GF-D8 (cell line): ENCODE measurements around the gene CFAP126.
A peak's percentile ranks its signal among the peaks of the same experiment; 100 is the strongest.
"Not testable (repeated sequence)": the region's sequence is repeated elsewhere in the genome, so short reads cannot be mapped to it uniquely, and the experiment has no call there.

Experiments used
- DNase-seq: peaks from one replicate; lab custom pipeline; 2025; lab: John Stamatoyannopoulos, UW

CFAP126 gene

DNA sequence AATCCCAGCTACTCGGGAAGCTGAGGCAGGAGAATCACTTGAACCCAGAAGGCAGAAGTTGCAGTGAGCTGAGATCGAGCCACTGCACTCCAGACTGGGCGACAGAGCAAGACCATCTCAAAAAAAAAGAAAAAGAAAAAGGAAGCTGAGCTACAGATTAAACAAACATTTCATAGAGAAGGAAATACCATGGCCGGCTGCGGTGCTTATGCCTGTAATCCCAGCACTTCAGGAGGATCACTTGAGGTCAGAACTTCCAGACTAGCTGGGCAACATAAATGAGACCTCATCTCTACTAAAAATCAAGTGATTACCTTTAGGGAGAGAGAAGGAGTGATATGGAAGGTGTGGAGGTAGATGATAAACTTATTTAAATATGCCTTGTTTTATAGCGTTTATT, 14.0 kb upstream of the CFAP126 start:
- DNase-seq: peak; percentile 9

DNA sequence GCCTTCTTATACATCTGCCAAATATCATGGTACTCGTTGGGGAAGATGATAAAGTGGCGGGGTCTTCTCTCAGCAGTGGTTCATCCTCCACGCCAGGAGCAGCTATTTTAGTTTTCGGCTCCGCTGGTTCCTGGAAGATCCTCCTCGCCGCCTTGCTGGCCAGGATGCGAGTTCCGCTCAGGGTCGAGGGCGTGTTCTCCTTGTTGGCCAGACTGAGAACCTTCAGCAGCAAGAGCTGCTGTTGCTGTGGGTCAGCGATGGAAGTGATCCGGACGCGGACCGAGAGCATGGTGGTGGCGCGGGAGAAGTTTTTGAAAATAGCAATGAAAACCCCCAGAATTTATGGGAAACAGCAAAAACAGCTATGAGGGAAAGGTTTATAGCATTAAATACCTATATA, 11.4 kb upstream of the CFAP126 start:
- no peak for DNase-seq

DNA sequence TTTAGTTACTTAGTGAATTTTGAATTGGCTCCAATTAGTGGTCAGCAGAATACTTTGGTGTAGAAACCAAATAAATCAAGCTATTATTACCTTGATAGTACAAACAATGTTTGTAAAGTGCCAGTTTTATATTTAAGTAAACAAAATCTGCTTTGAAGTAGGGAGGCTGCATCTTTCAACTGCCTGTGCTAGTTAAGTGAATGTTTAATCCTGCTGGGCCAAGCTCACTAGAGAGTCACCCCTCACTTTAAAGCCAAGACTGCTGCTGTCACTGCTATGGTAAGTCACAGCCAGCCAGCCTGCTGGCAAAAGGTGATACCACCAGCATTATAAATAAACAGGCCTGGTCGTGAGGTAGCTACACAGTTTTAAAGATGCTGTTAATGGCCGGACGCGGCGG, 10.3 kb upstream of the CFAP126 start:
- DNase-seq: no peak

DNA sequence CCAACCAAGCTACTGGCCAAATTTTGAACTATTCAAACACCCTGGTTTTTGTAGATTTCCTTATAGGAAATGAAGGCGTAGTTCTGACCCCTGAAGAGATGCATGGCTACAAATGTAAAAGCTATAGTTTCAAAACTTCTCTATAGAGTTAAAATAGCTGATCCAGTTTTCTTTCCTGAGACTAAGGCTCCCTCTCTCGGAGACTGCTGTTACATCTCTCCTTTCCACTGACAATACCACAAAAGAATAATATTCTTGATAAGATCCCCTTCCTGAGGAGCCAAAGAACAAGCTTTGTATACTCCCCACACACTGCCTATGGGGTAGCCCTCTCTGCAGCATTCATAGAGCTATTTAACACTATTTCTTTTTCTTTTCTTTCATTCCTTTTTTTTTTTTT, 6.7 kb upstream of the CFAP126 start:
- DNase-seq: peak; percentile 16

DNA sequence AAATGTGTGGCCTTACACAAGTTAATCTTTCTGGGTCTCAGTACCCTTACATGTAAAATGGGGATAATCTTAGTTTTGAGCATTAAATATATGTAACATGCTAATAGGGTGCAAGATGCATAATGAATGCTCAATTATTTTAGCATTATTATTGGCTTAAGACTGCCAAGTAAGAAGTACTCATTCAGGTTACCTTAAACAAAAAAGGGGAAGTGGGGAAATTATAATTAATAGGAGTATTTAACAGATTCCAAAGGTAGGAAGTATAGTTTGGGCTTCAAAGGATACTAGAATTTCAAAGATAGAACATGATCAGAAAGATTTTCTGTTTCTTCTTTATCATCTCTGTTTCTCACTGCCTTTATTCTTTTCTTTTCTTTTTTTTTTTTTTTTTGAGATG, 5.8 kb upstream of the CFAP126 start:
- DNase-seq: no peak

DNA sequence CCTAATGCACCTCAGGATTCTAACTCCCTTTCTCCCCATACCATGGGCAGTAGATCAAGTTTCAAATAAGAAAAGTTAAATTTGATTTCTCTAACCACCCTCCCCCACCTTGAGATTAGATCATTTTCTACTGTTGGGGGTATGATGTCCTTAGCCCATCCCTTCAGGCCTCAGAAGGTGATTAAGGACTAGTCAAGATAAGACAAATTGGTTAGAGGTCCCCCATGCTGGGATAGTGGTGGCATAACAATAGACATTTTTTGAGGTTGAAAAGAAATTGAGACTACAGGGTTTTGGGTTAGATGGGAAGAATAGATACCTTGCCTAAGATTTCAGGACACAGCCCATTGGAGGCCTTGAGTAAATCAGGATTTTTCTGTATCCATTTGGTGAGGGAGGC, 2.5 kb downstream of the CFAP126 start:
- DNase-seq: no peak

DNA sequence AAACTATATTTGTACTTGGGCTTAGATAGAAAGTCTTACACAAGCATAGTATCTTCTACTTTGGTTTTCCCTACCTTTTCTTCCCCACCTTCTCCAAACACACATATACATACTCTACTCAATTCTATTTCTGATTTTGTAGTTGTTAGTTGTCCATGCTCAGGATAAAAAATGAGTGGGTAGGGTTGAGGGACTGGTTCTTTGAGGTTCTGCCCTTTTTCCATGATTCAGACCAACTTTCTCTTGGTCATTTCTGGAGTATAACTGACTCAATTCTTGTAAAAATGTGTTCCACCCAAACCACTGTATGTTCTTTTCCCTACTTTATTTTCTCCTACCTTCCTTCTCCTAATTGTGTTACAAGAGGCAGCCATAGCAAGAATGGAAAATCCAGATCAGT, 3.3 kb downstream of the CFAP126 start:
- no peak for DNase-seq

DNA sequence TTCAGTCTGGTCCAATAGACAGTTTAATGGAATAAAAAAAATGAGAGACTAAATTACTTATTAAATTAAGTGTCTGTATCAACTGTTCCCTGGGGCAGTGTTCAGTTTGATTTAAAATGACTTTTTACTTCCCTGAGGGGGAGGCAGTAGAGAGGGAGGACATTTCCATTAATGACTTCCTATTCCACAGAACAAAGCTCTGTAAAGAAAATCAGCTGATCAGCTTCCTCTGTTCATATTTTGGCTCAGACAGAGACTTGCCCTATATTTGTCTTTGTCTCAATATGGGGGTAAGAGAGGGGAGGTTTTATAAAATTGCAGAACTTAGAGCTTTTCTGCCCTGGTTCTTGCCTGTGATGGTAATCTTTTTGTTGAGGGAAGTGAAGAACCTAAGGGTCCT, 8.4 kb downstream of the CFAP126 start:
- DNase-seq: no peak

DNA sequence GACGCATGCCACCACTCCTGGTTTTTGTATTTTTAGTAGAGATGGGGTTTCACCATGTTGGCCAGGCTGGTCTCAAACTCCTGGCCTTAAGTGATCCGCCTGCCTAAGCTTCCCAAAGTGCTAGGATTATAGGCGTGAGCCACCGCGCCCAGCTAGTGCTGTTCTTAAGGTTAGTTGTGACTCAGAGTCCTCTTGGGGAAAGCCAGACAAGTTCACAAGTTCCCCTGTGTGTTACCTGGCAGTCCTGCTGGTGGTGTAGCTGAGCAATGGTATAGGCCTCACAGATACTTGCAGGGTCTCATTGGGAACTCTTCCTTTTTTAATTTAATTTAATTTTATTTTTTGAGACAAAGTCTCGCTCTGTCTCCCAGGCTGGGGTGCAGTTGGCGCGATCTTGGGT, 10.6 kb downstream of the CFAP126 start:
- DNase-seq: no peak

DNA sequence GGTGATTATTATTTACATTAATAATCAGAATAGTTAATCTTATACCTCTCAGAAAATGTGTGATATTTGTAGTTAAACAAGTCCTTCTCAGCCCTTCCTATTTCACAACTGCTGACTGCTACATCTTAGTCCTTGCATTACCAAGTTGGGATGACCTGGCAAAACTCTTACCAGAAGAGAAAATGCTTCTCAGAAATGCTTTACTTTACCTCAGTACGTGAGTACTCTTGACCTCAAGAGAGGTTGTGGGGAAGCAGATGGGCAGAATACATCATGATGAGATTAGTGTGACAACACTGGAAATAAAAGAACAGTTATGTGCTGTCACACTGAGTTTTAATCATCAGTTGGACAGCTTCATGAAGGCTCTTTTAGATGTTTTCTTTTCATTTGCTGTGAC, 16.2 kb downstream of the CFAP126 start:
- peak; percentile 60 for DNase-seq

DNA sequence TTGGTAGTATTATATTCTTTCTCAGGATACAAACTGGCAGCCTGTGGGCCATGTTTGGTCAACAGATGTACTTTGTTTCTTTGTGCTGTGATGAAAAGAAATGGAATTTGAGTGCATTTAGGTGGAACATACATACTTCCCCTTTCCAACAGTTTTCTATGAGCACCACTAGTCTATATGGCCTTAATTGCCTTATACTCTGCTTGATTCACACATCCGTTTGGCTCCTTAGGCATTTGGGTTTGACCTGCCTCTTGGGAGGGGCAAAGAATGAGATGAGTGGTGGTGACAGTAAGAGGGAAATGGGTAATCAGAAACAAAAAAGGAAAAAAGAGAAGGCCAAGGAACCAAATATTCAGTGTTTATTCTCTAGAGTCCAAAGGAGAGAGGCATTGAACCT, 17.0 kb downstream of the CFAP126 start:
- peak; percentile 64 for DNase-seq

DNA sequence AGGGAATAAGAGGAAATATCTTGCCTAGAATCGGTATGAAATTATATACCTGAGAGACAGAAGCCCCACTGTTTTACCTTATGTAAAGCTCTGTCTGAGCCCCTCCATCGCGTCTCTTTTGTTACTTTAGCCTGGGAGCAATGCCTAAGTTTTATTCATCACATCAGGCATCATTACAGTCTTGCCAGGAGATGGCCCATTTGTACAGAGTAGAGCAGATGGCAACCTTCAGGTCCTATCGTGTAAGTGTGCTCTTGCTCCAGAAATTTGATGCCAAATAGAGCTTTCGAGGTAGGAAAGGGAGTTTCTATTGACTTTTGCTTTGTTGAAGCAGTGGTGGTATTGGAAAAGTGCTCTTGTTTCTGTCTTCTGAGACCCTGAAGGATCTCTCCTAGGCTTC, 24.9 kb downstream of the CFAP126 start:
- no peak for DNase-seq

DNA sequence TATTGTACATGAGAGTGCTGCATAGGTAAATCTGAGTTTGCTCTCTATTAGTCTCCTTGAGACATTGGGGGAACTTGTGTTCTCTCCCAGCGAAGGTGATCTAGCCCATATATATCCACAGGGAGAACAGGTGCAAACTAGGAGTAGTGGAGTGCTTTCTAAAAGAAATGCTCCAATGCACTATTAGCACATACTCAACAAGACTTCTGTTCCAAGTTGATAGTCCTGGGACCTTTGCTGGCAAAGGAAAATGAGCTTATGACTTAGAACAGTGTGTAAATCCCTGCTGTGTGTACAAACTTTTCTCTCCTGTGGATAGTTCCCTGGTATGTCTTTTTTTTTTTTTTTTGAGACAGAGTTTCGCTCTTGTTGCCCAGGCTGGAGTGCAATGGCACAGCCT, 25.5 kb downstream of the CFAP126 start:
- no peak for DNase-seq

DNA sequence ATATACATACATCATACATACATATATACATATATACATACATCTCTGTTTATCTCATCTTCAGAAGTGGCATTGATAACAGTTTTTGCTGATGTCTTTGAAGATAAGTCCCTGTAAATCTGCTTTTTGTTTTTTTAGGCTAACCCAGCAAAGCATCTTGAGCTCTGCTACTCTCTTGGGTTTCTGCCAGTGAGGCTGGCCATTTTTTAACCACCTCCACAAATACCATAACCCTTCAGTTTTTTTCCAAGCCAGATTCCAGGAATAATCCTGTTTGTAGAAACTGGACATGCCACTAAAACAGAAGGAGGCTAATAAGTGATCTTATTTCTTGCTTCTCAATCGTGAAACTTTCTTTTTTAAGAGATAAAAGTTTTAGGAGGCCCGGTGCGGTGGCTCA, 31.9 kb downstream of the CFAP126 start:
- no peak for DNase-seq

DNA sequence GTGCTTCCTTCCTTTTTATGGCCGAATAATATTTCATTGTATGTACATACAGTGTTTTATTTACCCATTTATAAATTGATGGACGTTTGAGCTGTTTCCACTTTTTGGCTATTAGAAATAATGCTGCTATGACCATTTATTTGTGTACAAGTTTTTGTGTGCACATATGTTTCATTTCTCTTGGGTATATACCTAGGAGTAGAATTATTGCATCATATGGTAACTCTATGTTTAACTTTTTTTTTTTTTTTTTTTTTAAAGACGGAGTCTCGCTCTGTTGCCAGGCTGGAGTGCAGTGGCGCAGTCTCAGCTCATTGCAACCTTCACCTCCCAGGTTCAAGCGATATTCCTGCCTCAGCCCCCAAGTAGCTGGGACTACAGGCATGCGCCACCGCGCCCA, 34.5 kb downstream of the CFAP126 start:
- no peak for DNase-seq

DNA sequence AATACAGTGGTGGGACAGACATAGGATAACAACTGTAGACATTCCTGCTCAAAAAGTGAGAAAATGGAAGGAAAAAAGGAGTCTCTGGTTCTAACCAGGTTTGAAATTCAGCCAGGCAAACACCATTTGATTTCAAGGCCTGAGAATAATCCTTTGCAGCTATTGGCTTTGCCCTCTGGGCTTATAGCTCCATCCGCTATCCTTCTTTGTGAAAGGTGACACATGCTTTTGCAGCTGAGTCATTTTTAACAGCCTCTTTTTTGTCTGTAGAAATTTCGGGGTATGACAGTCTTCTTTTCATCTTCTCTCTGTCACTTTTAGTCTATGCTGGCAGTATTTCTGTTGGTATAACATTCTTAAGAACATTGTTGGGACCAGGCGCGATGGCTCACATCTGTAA, 37.3 kb downstream of the CFAP126 start:
- no peak for DNase-seq

DNA sequence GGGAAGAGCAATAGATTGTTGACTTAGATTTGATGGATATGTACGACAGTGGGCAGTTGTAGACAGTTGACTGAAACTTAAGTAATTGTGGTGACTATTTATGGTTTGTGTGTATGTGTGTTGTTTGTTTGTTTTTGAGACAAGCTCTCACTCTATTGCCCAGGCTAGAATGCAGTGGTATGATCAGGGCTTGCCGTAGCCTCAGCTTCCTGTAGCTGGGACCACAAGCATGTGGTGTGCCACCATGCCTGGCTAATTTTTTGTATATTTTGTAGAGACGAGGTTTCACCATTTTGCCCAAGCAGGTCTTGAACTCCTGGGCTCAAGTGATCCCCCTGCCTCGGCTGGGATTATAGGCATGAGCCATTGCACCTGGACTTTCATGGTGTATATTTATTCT, 43.7 kb downstream of the CFAP126 start:
- DNase-seq: no peak

DNA sequence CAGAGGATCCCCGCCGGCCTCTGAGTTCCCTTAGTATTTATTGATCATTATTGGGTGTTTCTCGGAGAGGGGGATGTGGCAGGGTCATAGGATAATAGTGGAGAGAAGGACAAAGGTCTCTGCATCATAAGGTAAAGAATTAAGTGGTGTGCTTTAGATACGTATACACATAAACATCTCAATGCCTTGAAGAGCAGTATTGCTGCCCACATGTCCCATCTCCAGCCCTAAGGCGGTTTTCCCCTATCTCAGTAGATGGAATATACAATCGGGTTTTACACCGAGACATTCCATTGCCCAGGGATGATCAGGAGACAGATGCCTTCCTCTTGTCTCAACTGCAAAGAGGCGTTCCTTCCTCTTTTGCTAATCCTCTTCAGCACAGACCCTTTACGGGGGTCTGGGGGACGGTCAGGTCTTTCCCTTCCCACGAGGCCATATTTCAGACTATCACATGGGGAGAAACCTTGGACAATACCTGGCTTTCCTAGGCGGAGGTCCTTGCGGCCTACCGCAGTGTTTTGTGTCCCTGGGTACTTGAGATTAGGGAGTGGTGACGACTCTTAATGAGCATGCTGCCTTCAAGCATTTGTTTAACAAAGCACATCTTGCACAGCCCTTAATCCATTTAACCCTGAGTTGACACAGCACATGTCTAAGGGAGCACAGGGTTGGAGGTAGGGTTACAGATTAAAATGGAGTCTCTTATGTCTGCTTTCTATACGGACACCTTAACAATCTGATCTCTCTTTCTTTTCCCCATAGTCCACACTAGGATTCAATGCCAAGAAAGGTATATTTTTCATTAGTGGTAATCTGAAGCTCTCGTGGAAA, 51.6 kb downstream of the CFAP126 start:
- not testable (repeated sequence) for DNase-seq
